K562 (cell line): ENCODE data around the gene KMT2A. TPM values are rescaled to one million over a fixed set of nuclear protein-coding genes. Genes with fewer than 3 reads are reported as not detected.
A peak's percentile ranks its signal among the peaks of the same experiment; 100 is the strongest.

ENCODE experiments used
- ETV5 ChIP-seq: sonication (generic); formaldehyde crosslinking; IDR thresholded peaks from 2 replicates; pipeline ENCODE4 v1.4.0; 2020; ENCODE audit warnings: low read depth, mild to moderate bottlenecking, missing genetic modification reagents
- HDAC6 ChIP-seq: IDR thresholded peaks from 2 replicates; pipeline ENCODE4 v1.6.1; 2012; ENCODE audit warnings: low read depth, mild to moderate bottlenecking, control low read depth, inconsistent platforms, low read length, moderate library complexity
- HNRNPLL ChIP-seq: fragments of 200-400 bp; formaldehyde crosslinking; IDR thresholded peaks from 2 replicates; pipeline ENCODE4 v1.6.1; 2017; ENCODE audit warnings: low read length, low read depth, mild to moderate bottlenecking; ENCODE audit not compliant: poor library complexity, severe bottlenecking
- ILF3 ChIP-seq: fragments of 450-650 bp; IDR thresholded peaks from 2 replicates; pipeline ENCODE4 v1.6.1; 2018; ENCODE audit warnings: antibody characterized with exemption, mild to moderate bottlenecking, moderate library complexity, borderline replicate concordance
- MAFK ChIP-seq: IDR thresholded peaks from 2 replicates; pipeline ENCODE4 v1.6.1; 2011; ENCODE audit warnings: low read length, improper control_type of control experiment
- NCOA6 ChIP-seq: fragments of 450-650 bp; IDR thresholded peaks from 2 replicates; pipeline ENCODE4 v1.6.1; 2017; ENCODE audit warnings: mild to moderate bottlenecking
- NR4A1 ChIP-seq, 2 experiments: fragments of 250-450 bp in 1 of 2; fragments of 450-650 bp in 1 of 2; sonication (Bioruptor Pico) in 1 of 2; IDR thresholded peaks; 2 replicates each; pipeline versions ENCODE4 v1.4.0 to v1.6.1; 2016 to 2020; ENCODE audit warnings: mild to moderate bottlenecking in 2 of 2, missing compliant biosample characterization in 1 of 2, missing genetic modification characterization in 1 of 2, moderate library complexity in 1 of 2
- POLR2G ChIP-seq: fragments of 200-400 bp; formaldehyde crosslinking; IDR thresholded peaks from 2 replicates; pipeline ENCODE4 v1.6.1; 2017; ENCODE audit warnings: low read depth, mild to moderate bottlenecking, antibody characterized with exemption, low read length, moderate library complexity
- RCOR1 ChIP-seq, 2 experiments: IDR thresholded peaks; 2 replicates each; pipeline ENCODE4 v1.6.1; 2012; ENCODE audit warnings: low read depth in 2 of 2, low read length in 2 of 2, borderline replicate concordance in 1 of 2, improper control_type of control experiment in 1 of 2
- SNRNP70 ChIP-seq: fragments of 200-400 bp; formaldehyde crosslinking; optimal IDR thresholded peaks from 2 replicates; pipeline ENCODE3; 2017; ENCODE audit warnings: low read depth, low read length
- SP2 ChIP-seq: IDR thresholded peaks from 2 replicates; pipeline ENCODE4 v1.6.1; 2011; ENCODE audit warnings: mild to moderate bottlenecking, low read depth, low read length, moderate library complexity; ENCODE audit not compliant: poor library complexity, severe bottlenecking; ENCODE audit errors: extremely low read depth
- TOE1 ChIP-seq, 2 experiments: fragments of 450-650 bp in 1 of 2; sonication (generic) in 1 of 2; formaldehyde crosslinking in 1 of 2; IDR thresholded peaks; 2 replicates each; pipeline versions ENCODE4 v1.7.1 to v1.8.0; 2016 to 2022; ENCODE audit warnings: borderline replicate concordance in 2 of 2, mild to moderate bottlenecking in 2 of 2, antibody characterized with exemption in 1 of 2, inconsistent platforms in 1 of 2, low read depth in 1 of 2, missing genetic modification reagents in 1 of 2, moderate library complexity in 1 of 2
- ZNF121 ChIP-seq: sonication (generic); formaldehyde crosslinking; conservative IDR thresholded peaks from 2 replicates; pipeline ENCODE4 v1.8.0; 2022; ENCODE audit warnings: missing genetic modification reagents
- ZNF124 ChIP-seq: sonication (generic); formaldehyde crosslinking; IDR thresholded peaks from 2 replicates; pipeline ENCODE4 v1.8.1; 2022; ENCODE audit warnings: missing genetic modification reagents
- ZNF24 ChIP-seq: fragments of 450-650 bp; IDR thresholded peaks from 2 replicates; pipeline ENCODE4 v1.6.1; 2016
- ZNF316 ChIP-seq: fragments of 450-650 bp; IDR thresholded peaks from 2 replicates; pipeline ENCODE4 v1.6.1; 2016
- polyA plus RNA-seq, 8 experiments: library from polyadenylated mRNA; depleted of rRNA in 4 of 8; stranded (reverse) in 5 of 8; unstranded in 3 of 8; fragments of >200 nt; fragmentation: Nextera tagmentation in 2 of 8; fragmentation: Illumina TruSeq in 1 of 8; extraction: Ambion mirVana in 2 of 8; extraction: Trizol in 1 of 8; gene quantifications; 2 replicates each; pipeline versions ENCODE4 v1.2.1 to v1.2.3, GENCODE V29; 2011 to 2014; ENCODE audit warnings: inconsistent platforms in 1 of 8, missing spikeins in 1 of 8
- total RNA-seq, 7 experiments: library from RNA; depleted of rRNA in 6 of 7; stranded (reverse); fragments of >200 nt in 6 of 7; fragmentation: Illumina TruSeq in 2 of 7; extraction: Trizol in 2 of 7; gene quantifications; 2 replicates each; pipeline versions ENCODE4 v1.2.1 to v1.2.3, GENCODE V29; 2011 to 2021; ENCODE audit warnings: low replicate concordance in 1 of 7
- TF ChIP-seq, protein P1 (sequence below): sonication (generic); formaldehyde crosslinking; IDR thresholded peaks from 2 replicates; pipeline ENCODE4 v1.8.1; 2023; ENCODE audit warnings: mild to moderate bottlenecking, missing genetic modification reagents, moderate library complexity
- TF ChIP-seq, protein P2 (sequence below): fragments of 250-450 bp; sonication (Bioruptor Pico); IDR thresholded peaks from 2 replicates; pipeline ENCODE4 v1.8.0; 2021; ENCODE audit warnings: mild to moderate bottlenecking, moderate library complexity
- TF ChIP-seq, protein P3 (sequence below): fragments of 250-450 bp; sonication (Bioruptor Pico); IDR thresholded peaks from 2 replicates; pipeline ENCODE4 v1.9.0; 2021; ENCODE audit warnings: mild to moderate bottlenecking, inconsistent platforms
- TF ChIP-seq, protein P4 (sequence below): IDR thresholded peaks from 2 replicates; pipeline ENCODE4 v1.6.1; 2011; ENCODE audit warnings: borderline replicate concordance, low read depth, mild to moderate bottlenecking, moderate library complexity, low read length; ENCODE audit not compliant: insufficient read depth, poor library complexity, severe bottlenecking

Gene KMT2A
- total and polyA plus RNA-seq, 9 of the 15 experiments (the other 6 are each of a cell fraction or from before 2014, with no cell fraction given): 9.6 to 59.9 (median 32.6) TPM

DNA sequence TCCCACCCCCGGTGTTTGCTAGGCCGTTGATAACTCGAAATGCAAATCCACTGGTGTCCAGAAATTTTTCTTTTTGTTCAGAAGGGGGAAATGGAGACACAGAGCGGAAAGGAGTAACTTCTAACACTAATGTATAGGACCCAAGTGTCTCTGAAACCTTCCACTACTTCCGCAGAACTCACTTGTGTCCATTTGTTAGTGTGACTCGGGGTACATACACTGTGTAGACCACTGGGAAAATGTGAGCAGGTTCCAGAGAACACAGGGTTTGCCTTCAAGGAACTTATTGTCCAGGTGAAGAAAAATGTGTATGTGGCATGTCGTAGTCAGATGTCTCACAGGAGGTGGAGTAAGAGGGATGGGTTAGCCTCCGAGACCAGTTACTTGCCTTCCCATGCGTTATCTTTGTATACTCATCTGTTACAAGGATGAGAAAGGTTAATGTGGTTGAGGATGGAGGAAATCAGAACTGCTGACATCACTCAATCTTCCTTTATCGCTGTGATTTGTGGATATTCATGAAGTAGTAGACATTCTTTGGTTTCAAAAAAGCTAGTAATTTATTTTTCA, 136.8 kb downstream of the KMT2A start (continued):
- TF ChIP-seq, protein P1, sequence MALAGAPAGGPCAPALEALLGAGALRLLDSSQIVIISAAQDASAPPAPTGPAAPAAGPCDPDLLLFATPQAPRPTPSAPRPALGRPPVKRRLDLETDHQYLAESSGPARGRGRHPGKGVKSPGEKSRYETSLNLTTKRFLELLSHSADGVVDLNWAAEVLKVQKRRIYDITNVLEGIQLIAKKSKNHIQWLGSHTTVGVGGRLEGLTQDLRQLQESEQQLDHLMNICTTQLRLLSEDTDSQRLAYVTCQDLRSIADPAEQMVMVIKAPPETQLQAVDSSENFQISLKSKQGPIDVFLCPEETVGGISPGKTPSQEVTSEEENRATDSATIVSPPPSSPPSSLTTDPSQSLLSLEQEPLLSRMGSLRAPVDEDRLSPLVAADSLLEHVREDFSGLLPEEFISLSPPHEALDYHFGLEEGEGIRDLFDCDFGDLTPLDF: 0 out of 2 replicates have a peak, but pooled peaks have one; percentile 6
- TF ChIP-seq SNRNP70 (no peak), NR4A1 (CRISPR knock-in tag; IDR thresholded peaks at IDR 0.05) (no peak), NR4A1 (tag; IDR thresholded peaks at IDR 0.05) (0 out of 2 replicates have a peak, but pooled peaks have one; percentile 73), RCOR1 (IDR thresholded peaks at IDR 0.05; ENCODE audit: borderline replicate concordance in 1 of 2, low read depth in 2 of 2, low read length in 2 of 2) (peak; percentile 100), SP2 (no peak), ZNF121 (CRISPR knock-in tag) (no peak), ZNF124 (CRISPR knock-in tag) (no peak), MAFK (peak; percentile 80), POLR2G (no peak), TOE1 (IDR thresholded peaks at IDR 0.05; ENCODE audit: borderline replicate concordance) (no peak), TOE1 (CRISPR knock-in tag; IDR thresholded peaks at IDR 0.05; ENCODE audit: borderline replicate concordance, low read depth) (no peak), ILF3 (no peak; the same call in 1 of the 2 replicates), ZNF316 (peak; percentile 98), NCOA6 (no peak), HDAC6 (no peak), ETV5 (CRISPR knock-in tag) (no peak), HNRNPLL (no peak), ZNF24 (0 out of 2 replicates have a peak, but pooled peaks have one; percentile 14)
- TF ChIP-seq, protein P2, sequence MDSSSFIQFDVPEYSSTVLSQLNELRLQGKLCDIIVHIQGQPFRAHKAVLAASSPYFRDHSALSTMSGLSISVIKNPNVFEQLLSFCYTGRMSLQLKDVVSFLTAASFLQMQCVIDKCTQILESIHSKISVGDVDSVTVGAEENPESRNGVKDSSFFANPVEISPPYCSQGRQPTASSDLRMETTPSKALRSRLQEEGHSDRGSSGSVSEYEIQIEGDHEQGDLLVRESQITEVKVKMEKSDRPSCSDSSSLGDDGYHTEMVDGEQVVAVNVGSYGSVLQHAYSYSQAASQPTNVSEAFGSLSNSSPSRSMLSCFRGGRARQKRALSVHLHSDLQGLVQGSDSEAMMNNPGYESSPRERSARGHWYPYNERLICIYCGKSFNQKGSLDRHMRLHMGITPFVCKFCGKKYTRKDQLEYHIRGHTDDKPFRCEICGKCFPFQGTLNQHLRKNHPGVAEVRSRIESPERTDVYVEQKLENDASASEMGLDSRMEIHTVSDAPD (CRISPR knock-in tag): no peak
- TF ChIP-seq, protein P3, sequence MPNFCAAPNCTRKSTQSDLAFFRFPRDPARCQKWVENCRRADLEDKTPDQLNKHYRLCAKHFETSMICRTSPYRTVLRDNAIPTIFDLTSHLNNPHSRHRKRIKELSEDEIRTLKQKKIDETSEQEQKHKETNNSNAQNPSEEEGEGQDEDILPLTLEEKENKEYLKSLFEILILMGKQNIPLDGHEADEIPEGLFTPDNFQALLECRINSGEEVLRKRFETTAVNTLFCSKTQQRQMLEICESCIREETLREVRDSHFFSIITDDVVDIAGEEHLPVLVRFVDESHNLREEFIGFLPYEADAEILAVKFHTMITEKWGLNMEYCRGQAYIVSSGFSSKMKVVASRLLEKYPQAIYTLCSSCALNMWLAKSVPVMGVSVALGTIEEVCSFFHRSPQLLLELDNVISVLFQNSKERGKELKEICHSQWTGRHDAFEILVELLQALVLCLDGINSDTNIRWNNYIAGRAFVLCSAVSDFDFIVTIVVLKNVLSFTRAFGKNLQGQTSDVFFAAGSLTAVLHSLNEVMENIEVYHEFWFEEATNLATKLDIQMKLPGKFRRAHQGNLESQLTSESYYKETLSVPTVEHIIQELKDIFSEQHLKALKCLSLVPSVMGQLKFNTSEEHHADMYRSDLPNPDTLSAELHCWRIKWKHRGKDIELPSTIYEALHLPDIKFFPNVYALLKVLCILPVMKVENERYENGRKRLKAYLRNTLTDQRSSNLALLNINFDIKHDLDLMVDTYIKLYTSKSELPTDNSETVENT (CRISPR knock-in tag): no peak
- TF ChIP-seq, protein P4, sequence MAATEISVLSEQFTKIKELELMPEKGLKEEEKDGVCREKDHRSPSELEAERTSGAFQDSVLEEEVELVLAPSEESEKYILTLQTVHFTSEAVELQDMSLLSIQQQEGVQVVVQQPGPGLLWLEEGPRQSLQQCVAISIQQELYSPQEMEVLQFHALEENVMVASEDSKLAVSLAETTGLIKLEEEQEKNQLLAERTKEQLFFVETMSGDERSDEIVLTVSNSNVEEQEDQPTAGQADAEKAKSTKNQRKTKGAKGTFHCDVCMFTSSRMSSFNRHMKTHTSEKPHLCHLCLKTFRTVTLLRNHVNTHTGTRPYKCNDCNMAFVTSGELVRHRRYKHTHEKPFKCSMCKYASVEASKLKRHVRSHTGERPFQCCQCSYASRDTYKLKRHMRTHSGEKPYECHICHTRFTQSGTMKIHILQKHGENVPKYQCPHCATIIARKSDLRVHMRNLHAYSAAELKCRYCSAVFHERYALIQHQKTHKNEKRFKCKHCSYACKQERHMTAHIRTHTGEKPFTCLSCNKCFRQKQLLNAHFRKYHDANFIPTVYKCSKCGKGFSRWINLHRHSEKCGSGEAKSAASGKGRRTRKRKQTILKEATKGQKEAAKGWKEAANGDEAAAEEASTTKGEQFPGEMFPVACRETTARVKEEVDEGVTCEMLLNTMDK: no peak
